ENCODE results near the gene ADGRL3. TPM values are rescaled to one million over a fixed set of nuclear protein-coding genes. Genes with fewer than 3 reads are reported as not detected.

Gene ADGRL3
- total RNA-seq (ENCODE audit: low replicate concordance): under 0.01 and 7.9 TPM in 2 replicates

GRCh38 chr4:61200187-61200915 is at the start of gene ADGRL3:
ADGRL3 (plus strand) TSS chr4:61200326.
- peak within 1 kb of the TSS; percentile 40 for H3K4me3 ChIP-seq (ENCODE audit: low read depth, low read length)
- no peak for TF ChIP-seq CTCF (IDR thresholded peaks at IDR 0.05; ENCODE audit: insufficient read depth, low read length)
- peak; percentile 1 for DNase-seq (ENCODE audit: low read depth)

DNA sequence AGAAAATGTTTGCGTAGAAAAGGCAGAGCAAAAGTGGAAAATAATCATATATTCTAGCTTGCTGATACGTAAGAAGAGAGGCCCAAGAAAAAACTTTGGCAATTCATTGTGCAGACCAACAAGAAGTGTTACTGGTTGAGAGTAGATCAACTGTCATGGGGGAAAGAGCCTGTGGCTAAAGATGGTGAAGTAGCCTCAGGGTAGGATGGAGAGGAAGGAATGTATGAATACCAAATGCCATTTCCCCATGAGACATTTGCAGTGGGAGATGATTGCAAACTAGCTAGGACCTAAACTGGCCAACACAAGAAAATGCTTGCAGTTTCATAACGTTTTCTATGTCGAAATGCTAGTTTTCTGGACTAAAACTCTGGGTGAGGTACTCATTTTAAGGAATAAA is 47.7 kb upstream of the ADGRL3 start:
- no peak overlapping the region for H3K4me3 ChIP-seq (ENCODE audit: low read depth, low read length)
- no peak for TF ChIP-seq CTCF (IDR thresholded peaks at IDR 0.05; ENCODE audit: insufficient read depth, low read length)
- DNase-seq (ENCODE audit: low read depth): no peak

DNA sequence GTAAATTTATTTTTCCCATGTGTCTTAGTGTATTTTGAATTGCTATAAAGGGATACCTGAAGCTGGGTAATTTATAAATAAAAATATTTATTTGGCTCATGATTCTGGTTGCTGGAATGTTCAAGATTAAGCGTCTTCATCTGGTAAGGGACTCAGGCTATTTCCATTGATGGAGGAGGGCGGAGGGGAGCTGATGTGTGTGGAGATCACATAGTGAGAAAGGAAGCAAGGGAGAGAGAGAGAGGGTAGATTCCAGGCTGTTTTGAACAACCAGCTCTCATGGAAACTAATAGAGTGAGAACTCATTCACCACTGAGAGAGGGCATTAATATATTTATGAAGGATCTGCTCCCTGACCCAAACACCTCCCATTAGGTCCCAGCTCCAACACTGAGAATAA is 39.6 kb upstream of the ADGRL3 start:
- H3K4me3 ChIP-seq (ENCODE audit: low read depth, low read length): no peak overlapping the region
- no peak for DNase-seq (ENCODE audit: low read depth)
- no peak for TF ChIP-seq CTCF (IDR thresholded peaks at IDR 0.05; ENCODE audit: insufficient read depth, low read length)

GRCh38 chr4:61162116-61162515 is 38.0 kb upstream of the ADGRL3 start:
- TF ChIP-seq CTCF (IDR thresholded peaks at IDR 0.05; ENCODE audit: insufficient read depth, low read length): no peak
- no peak for DNase-seq (ENCODE audit: low read depth)

GRCh38 chr4:61173799-61174198 is 26.3 kb upstream of the ADGRL3 start:
- H3K4me3 ChIP-seq (ENCODE audit: low read depth, low read length): no peak overlapping the region
- no peak for TF ChIP-seq CTCF (IDR thresholded peaks at IDR 0.05; ENCODE audit: insufficient read depth, low read length)
- no peak for DNase-seq (ENCODE audit: low read depth)

More at GRCh38 chr4:61162116-61162515, 38.0 kb upstream of the ADGRL3 start:
- H3K4me3 ChIP-seq (ENCODE audit: low read depth, low read length): no peak overlapping the region

GRCh38 chr4:61175495-61175894 is 24.6 kb upstream of the ADGRL3 start:
- DNase-seq (ENCODE audit: low read depth): no peak
- H3K4me3 ChIP-seq (ENCODE audit: low read depth, low read length): no peak overlapping the region
- TF ChIP-seq CTCF (IDR thresholded peaks at IDR 0.05; ENCODE audit: insufficient read depth, low read length): no peak

- H3K4me3 ChIP-seq (ENCODE audit: low read depth, low read length): no peak overlapping the region
- DNase-seq (ENCODE audit: low read depth): no peak
- TF ChIP-seq CTCF (IDR thresholded peaks at IDR 0.05; ENCODE audit: insufficient read depth, low read length): no peak
Observed at GRCh38 chr4:61177367-61177766, 22.8 kb upstream of the ADGRL3 start.
